Lung (tissue), 16 donors: ENCODE results near the gene KLHL29. TPM values are rescaled to one million over a fixed set of nuclear protein-coding genes. Genes with fewer than 3 reads are reported as not detected.

Experiments used
- ATAC-seq: fragments of 200-7000 bp; cut with Tn5 transposase; one replicate; pipeline ENCODE4 v1.9.1; 2020; ENCODE audit warnings: moderate number of reproducible peaks; ENCODE audit not compliant: insufficient read depth, low FRiP score
- DNase-seq, 3 donors: peaks; one replicate each; pipeline ENCODE4 v3.0.0-alpha.2; 2013 to 2017
- H3K27ac ChIP-seq, 2 donors: one replicate each; pipeline ENCODE4 v1.5.1; 2013; ENCODE audit warnings: mild to moderate bottlenecking in 2 of 2, moderate library complexity in 2 of 2, control low read depth in 1 of 2, inconsistent platforms in 1 of 2, low read depth in 1 of 2, low read length in 1 of 2
- H3K27me3 ChIP-seq, 3 donors: one replicate each; pipeline ENCODE4 v1.5.1; 2013; ENCODE audit warnings: low read length in 2 of 3; ENCODE audit not compliant: control insufficient read depth in 3 of 3, insufficient read depth in 3 of 3
- H3K36me3 ChIP-seq, 4 donors: one replicate each; pipeline ENCODE4 v1.5.1; 2013; ENCODE audit warnings: low read length in 4 of 4, mild to moderate bottlenecking in 1 of 4, moderate library complexity in 1 of 4; ENCODE audit not compliant: control insufficient read depth in 4 of 4, insufficient read depth in 4 of 4
- H3K4me1 ChIP-seq, 5 donors: one replicate each; pipeline ENCODE4 v1.5.1; 2013; ENCODE audit warnings: low read length in 5 of 5, mild to moderate bottlenecking in 2 of 5, moderate library complexity in 1 of 5; ENCODE audit not compliant: control insufficient read depth in 5 of 5, insufficient read depth in 5 of 5
- H3K4me3 ChIP-seq: one replicate; pipeline ENCODE4 v1.5.1; 2013; ENCODE audit warnings: mild to moderate bottlenecking, control low read depth, moderate library complexity
- H3K9ac ChIP-seq, 2 donors: one replicate each; pipeline ENCODE4 v1.5.1; 2013; ENCODE audit warnings: low read length in 2 of 2, control low read depth in 1 of 2; ENCODE audit not compliant: insufficient read depth in 1 of 2
- H3K9me3 ChIP-seq, 4 donors: one replicate each; pipeline ENCODE4 v1.5.1; 2013; ENCODE audit warnings: low read length in 3 of 4, mild to moderate bottlenecking in 1 of 4, moderate library complexity in 1 of 4; ENCODE audit not compliant: control insufficient read depth in 4 of 4, insufficient read depth in 3 of 4
- CTCF ChIP-seq: IDR thresholded peaks from 2 replicates; pipeline ENCODE4 v1.5.1; 2012; ENCODE audit warnings: mild to moderate bottlenecking; ENCODE audit errors: control extremely low read depth, extremely low read depth
- WGBS, 2 donors: extraction: QIAGEN DNeasy Blood & Tissue Kit; methylation state at CpG; one replicate each; pipeline ENCODE4 v1.1.7; 2013; 5-methylcytosine and 5-hydroxymethylcytosine counted together
- long read RNA-seq, 5 donors: transcript quantifications; one replicate each; lab custom pipeline, GENCODE V29; 2026
- polyA plus RNA-seq, 2 donors: library from polyadenylated mRNA; stranded (reverse); fragments of 200-250 nt; gene quantifications; one replicate each; pipeline ENCODE4 v1.2.1, GENCODE V29; 2013
- total RNA-seq, 2 donors: library from RNA; depleted of rRNA in 1 of 2; stranded (reverse); fragments of >200 nt in 1 of 2; gene quantifications; one replicate each; pipeline ENCODE4 v1.2.1, GENCODE V29; 2014 to 2021
- donor health status: control.
- donor health status: control.
- donor health status: Bipolar disorder and iron deficiency.
- donor health status: healthy.
- donor health status: DM: yes; HTN: yes; CAD: no.

Gene KLHL29
- total RNA-seq: 10 to 100 TPM in 1 of 2 donors, 1 to 10 TPM in 1; 2.7 to 16.2 TPM
- 1 to 10 TPM; 3.1 to 3.8 TPM for polyA plus RNA-seq
- long read RNA-seq, donor 1, full-length matches to known transcripts: 1 of 1 reads
- long read RNA-seq, donor 1, partial matches to known transcripts: 0 of 1 reads
- long read RNA-seq, donor 1, other reads (novel, unspliced or antisense): 0 of 1 reads
- long read RNA-seq, donor 2: 0 reads
- long read RNA-seq, donor 3: 0 reads
- long read RNA-seq, donor 4: 0 reads
- long read RNA-seq, donor 5, full-length matches to known transcripts: 2 of 2 reads
- long read RNA-seq, donor 5, partial matches to known transcripts: 0 of 2 reads
- long read RNA-seq, donor 5, other reads (novel, unspliced or antisense): 0 of 2 reads

GRCh38 chr2:23384551-23385343 lies at the start of gene KLHL29:
TSS of gene KLHL29 (plus strand) at chr2:23385179. CDS start at chr2:23562197, 177,018 bp downstream.
- Histone ChIP-seq H3K9me3 (no peaks in the 10 kb centered on the region), H3K4me1 (peaks cover 0 to 13% (median 2%) of the 10 kb centered on the region in 5 donors), H3K36me3 (no peaks in the 10 kb centered on the region), H3K27ac (peak within 1 kb of the TSS in 1 of 2 donors; percentile 87), H3K9ac (no peak within 1 kb of the TSS), H3K4me3 (peak within 1 kb of the TSS; percentile 54), H3K27me3 (peaks cover 0 to 51% (median 27%) of the 10 kb centered on the region in 3 donors)
- TF ChIP-seq CTCF: no peak
- ATAC-seq: peak; percentile 77
- peak; percentile 77 to 85 (median 83) for DNase-seq
- 6 to 22% methylated on average over 22 to 91 of the region's 91 CpGs for WGBS, 2 donors

- no peak overlapping the region for H3K27ac ChIP-seq
- H3K4me3 ChIP-seq: no peak overlapping the region
- DNase-seq (no peak), ATAC-seq (no peak)
- no peak overlapping the region for H3K9ac ChIP-seq
- WGBS, 2 donors: 88 to 93% methylated on average over 2 of the region's 2 CpGs
- H3K27me3 ChIP-seq: peaks cover 0 to 3% (median 0%) of the 10 kb centered on the region in 3 donors
- no peaks in the 10 kb centered on the region for H3K4me1 ChIP-seq
- peaks cover 0 to 6% (median 2%) of the 10 kb centered on the region in 4 donors for H3K9me3 ChIP-seq
- no peaks in the 10 kb centered on the region for H3K36me3 ChIP-seq
- TF ChIP-seq CTCF: no peak
Observed at GRCh38 chr2:23335550-23335949, 49.4 kb upstream of the KLHL29 start.

- Histone ChIP-seq H3K27ac (no peak overlapping the region), H3K27me3 (no peaks in the 10 kb centered on the region), H3K9ac (no peak overlapping the region), H3K36me3 (no peaks in the 10 kb centered on the region), H3K9me3 (peaks cover 0 to 11% (median 5%) of the 10 kb centered on the region in 4 donors), H3K4me1 (no peaks in the 10 kb centered on the region), H3K4me3 (no peak overlapping the region)
- no peak for TF ChIP-seq CTCF
- WGBS, 2 donors: 54 to 56% methylated on average over 3 of the region's 3 CpGs
- ATAC-seq: no peak
- DNase-seq: no peak
Observed at GRCh38 chr2:23342075-23342474, 42.9 kb upstream of the KLHL29 start.
